Measurements from ENCODE around the gene OFD1.

The OFD1 gene

GRCh38 chrX:13741695-13742094 lies 7.1 kb downstream of the OFD1 start:
- Histone ChIP-seq H3K9ac (ENCODE audit: low read length) (no peak overlapping the region), H3K27ac (ENCODE audit: low read depth, low read length) (no peak overlapping the region), H3K9me3 (ENCODE audit: low read length) (no peaks in the 10 kb centered on the region), H3K27me3 (ENCODE audit: control insufficient read depth in 1 of 2, insufficient read depth in 2 of 2, low read length in 2 of 2) (no peaks in the 10 kb centered on the region), H3K36me3 (ENCODE audit: insufficient read depth, low read length) (no peaks in the 10 kb centered on the region), H3K4me3 (ENCODE audit: low read depth in 1 of 2, low read length in 2 of 2) (no peak overlapping the region), H3K4me1 (ENCODE audit: insufficient read depth, low read length) (no peaks in the 10 kb centered on the region)

GRCh38 chrX:13742397-13743176 lies 8.0 kb downstream of the OFD1 start:
- H3K9ac ChIP-seq (ENCODE audit: low read length), result no peak overlapping the region
- H3K36me3 ChIP-seq (ENCODE audit: insufficient read depth, low read length), result no peaks in the 10 kb centered on the region
- H3K4me1 ChIP-seq (ENCODE audit: insufficient read depth, low read length), result no peaks in the 10 kb centered on the region
- H3K4me3 ChIP-seq (ENCODE audit: low read depth in 1 of 2, low read length in 2 of 2), result no peak overlapping the region
- no peaks in the 10 kb centered on the region for H3K27me3 ChIP-seq (ENCODE audit: control insufficient read depth in 1 of 2, insufficient read depth in 2 of 2, low read length in 2 of 2)
- no peak overlapping the region for H3K27ac ChIP-seq (ENCODE audit: low read depth, low read length)
- H3K9me3 ChIP-seq (ENCODE audit: low read length), result no peaks in the 10 kb centered on the region

GRCh38 chrX:13747836-13748235 lies 13.3 kb downstream of the OFD1 start:
- no peaks in the 10 kb centered on the region for H3K27me3 ChIP-seq (ENCODE audit: control insufficient read depth in 1 of 2, insufficient read depth in 2 of 2, low read length in 2 of 2)
- H3K9me3 ChIP-seq (ENCODE audit: low read length), result no peaks in the 10 kb centered on the region
- H3K36me3 ChIP-seq (ENCODE audit: insufficient read depth, low read length), result peaks cover 6% of the 10 kb centered on the region
- no peak overlapping the region for H3K9ac ChIP-seq (ENCODE audit: low read length)
- no peaks in the 10 kb centered on the region for H3K4me1 ChIP-seq (ENCODE audit: insufficient read depth, low read length)
- H3K4me3 ChIP-seq (ENCODE audit: low read depth in 1 of 2, low read length in 2 of 2), result no peak overlapping the region
- H3K27ac ChIP-seq (ENCODE audit: low read depth, low read length), result no peak overlapping the region

- no peaks in the 10 kb centered on the region for H3K27me3 ChIP-seq (ENCODE audit: control insufficient read depth in 1 of 2, insufficient read depth in 2 of 2, low read length in 2 of 2)
- H3K4me3 ChIP-seq (ENCODE audit: low read depth in 1 of 2, low read length in 2 of 2), result no peak overlapping the region
- H3K9ac ChIP-seq (ENCODE audit: low read length), result no peak overlapping the region
- H3K27ac ChIP-seq (ENCODE audit: low read depth, low read length), result no peak overlapping the region
- peaks cover 6% of the 10 kb centered on the region for H3K36me3 ChIP-seq (ENCODE audit: insufficient read depth, low read length)
- no peaks in the 10 kb centered on the region for H3K9me3 ChIP-seq (ENCODE audit: low read length)
- no peaks in the 10 kb centered on the region for H3K4me1 ChIP-seq (ENCODE audit: insufficient read depth, low read length)
Observed at GRCh38 chrX:13748486-13748885, 13.9 kb downstream of the OFD1 start.

GRCh38 chrX:13750204-13750603 lies 15.7 kb downstream of the OFD1 start:
- Histone ChIP-seq H3K36me3 (ENCODE audit: insufficient read depth, low read length) (peaks cover 6% of the 10 kb centered on the region), H3K4me3 (ENCODE audit: low read depth in 1 of 2, low read length in 2 of 2) (no peak overlapping the region), H3K9ac (ENCODE audit: low read length) (no peak overlapping the region), H3K4me1 (ENCODE audit: insufficient read depth, low read length) (no peaks in the 10 kb centered on the region), H3K27me3 (ENCODE audit: control insufficient read depth in 1 of 2, insufficient read depth in 2 of 2, low read length in 2 of 2) (no peaks in the 10 kb centered on the region), H3K27ac (ENCODE audit: low read depth, low read length) (no peak overlapping the region), H3K9me3 (ENCODE audit: low read length) (no peaks in the 10 kb centered on the region)

- no peaks in the 10 kb centered on the region for H3K4me1 ChIP-seq (ENCODE audit: insufficient read depth, low read length)
- H3K9me3 ChIP-seq (ENCODE audit: low read length), result no peaks in the 10 kb centered on the region
- H3K4me3 ChIP-seq (ENCODE audit: low read depth in 1 of 2, low read length in 2 of 2), result no peak overlapping the region
- H3K36me3 ChIP-seq (ENCODE audit: insufficient read depth, low read length), result peaks cover 6% of the 10 kb centered on the region
- H3K9ac ChIP-seq (ENCODE audit: low read length), result no peak overlapping the region
- no peaks in the 10 kb centered on the region for H3K27me3 ChIP-seq (ENCODE audit: control insufficient read depth in 1 of 2, insufficient read depth in 2 of 2, low read length in 2 of 2)
- no peak overlapping the region for H3K27ac ChIP-seq (ENCODE audit: low read depth, low read length)
Observed at GRCh38 chrX:13750812-13751211, 16.3 kb downstream of the OFD1 start.

- no peaks in the 10 kb centered on the region for H3K9me3 ChIP-seq (ENCODE audit: low read length)
- H3K27me3 ChIP-seq (ENCODE audit: control insufficient read depth in 1 of 2, insufficient read depth in 2 of 2, low read length in 2 of 2), result no peaks in the 10 kb centered on the region
- no peak overlapping the region for H3K4me3 ChIP-seq (ENCODE audit: low read depth in 1 of 2, low read length in 2 of 2)
- peaks cover 4% of the 10 kb centered on the region for H3K4me1 ChIP-seq (ENCODE audit: insufficient read depth, low read length)
- H3K27ac ChIP-seq (ENCODE audit: low read depth, low read length), result no peak overlapping the region
- H3K9ac ChIP-seq (ENCODE audit: low read length), result no peak overlapping the region
- H3K36me3 ChIP-seq (ENCODE audit: insufficient read depth, low read length), result peaks cover 6% of the 10 kb centered on the region
Observed at GRCh38 chrX:13752141-13752540, 17.6 kb downstream of the OFD1 start.

- H3K27ac ChIP-seq (ENCODE audit: low read depth, low read length), result no peak overlapping the region
- no peak overlapping the region for H3K9ac ChIP-seq (ENCODE audit: low read length)
- peaks cover 6% of the 10 kb centered on the region for H3K36me3 ChIP-seq (ENCODE audit: insufficient read depth, low read length)
- no peak overlapping the region for H3K4me3 ChIP-seq (ENCODE audit: low read depth in 1 of 2, low read length in 2 of 2)
- H3K4me1 ChIP-seq (ENCODE audit: insufficient read depth, low read length), result peaks cover 4% of the 10 kb centered on the region
- H3K27me3 ChIP-seq (ENCODE audit: control insufficient read depth in 1 of 2, insufficient read depth in 2 of 2, low read length in 2 of 2), result no peaks in the 10 kb centered on the region
- H3K9me3 ChIP-seq (ENCODE audit: low read length), result no peaks in the 10 kb centered on the region
Observed at GRCh38 chrX:13752646-13753045, 18.1 kb downstream of the OFD1 start.

GRCh38 chrX:13754765-13755164 lies 20.2 kb downstream of the OFD1 start:
- Histone ChIP-seq H3K4me1 (ENCODE audit: insufficient read depth, low read length) (peaks cover 4% of the 10 kb centered on the region), H3K27me3 (ENCODE audit: control insufficient read depth in 1 of 2, insufficient read depth in 2 of 2, low read length in 2 of 2) (peaks cover 0 to 5% of the 10 kb centered on the region in 2 donors), H3K9ac (ENCODE audit: low read length) (no peak overlapping the region), H3K9me3 (ENCODE audit: low read length) (no peaks in the 10 kb centered on the region), H3K27ac (ENCODE audit: low read depth, low read length) (no peak overlapping the region), H3K4me3 (ENCODE audit: low read depth in 1 of 2, low read length in 2 of 2) (no peak overlapping the region), H3K36me3 (ENCODE audit: insufficient read depth, low read length) (peaks cover 10% of the 10 kb centered on the region)

- H3K4me3 ChIP-seq (ENCODE audit: low read depth in 1 of 2, low read length in 2 of 2), result no peak overlapping the region
- H3K9ac ChIP-seq (ENCODE audit: low read length), result no peak overlapping the region
- H3K9me3 ChIP-seq (ENCODE audit: low read length), result no peaks in the 10 kb centered on the region
- H3K4me1 ChIP-seq (ENCODE audit: insufficient read depth, low read length), result peaks cover 4% of the 10 kb centered on the region
- no peak overlapping the region for H3K27ac ChIP-seq (ENCODE audit: low read depth, low read length)
- peaks cover 8% of the 10 kb centered on the region for H3K36me3 ChIP-seq (ENCODE audit: insufficient read depth, low read length)
- peaks cover 0 to 5% of the 10 kb centered on the region in 2 donors for H3K27me3 ChIP-seq (ENCODE audit: control insufficient read depth in 1 of 2, insufficient read depth in 2 of 2, low read length in 2 of 2)
Observed at GRCh38 chrX:13755254-13755653, 20.7 kb downstream of the OFD1 start.

- Histone ChIP-seq H3K4me3 (ENCODE audit: low read depth in 1 of 2, low read length in 2 of 2) (no peak overlapping the region), H3K9ac (ENCODE audit: low read length) (no peak overlapping the region), H3K27me3 (ENCODE audit: control insufficient read depth in 1 of 2, insufficient read depth in 2 of 2, low read length in 2 of 2) (peaks cover 0 to 5% of the 10 kb centered on the region in 2 donors), H3K36me3 (ENCODE audit: insufficient read depth, low read length) (peaks cover 12% of the 10 kb centered on the region), H3K9me3 (ENCODE audit: low read length) (no peaks in the 10 kb centered on the region), H3K4me1 (ENCODE audit: insufficient read depth, low read length) (peaks cover 4% of the 10 kb centered on the region), H3K27ac (ENCODE audit: low read depth, low read length) (no peak overlapping the region)
Observed at GRCh38 chrX:13756381-13756780, 21.8 kb downstream of the OFD1 start.

- Histone ChIP-seq H3K27ac (ENCODE audit: low read depth, low read length) (no peak overlapping the region), H3K9me3 (ENCODE audit: low read length) (no peaks in the 10 kb centered on the region), H3K9ac (ENCODE audit: low read length) (no peak overlapping the region), H3K4me3 (ENCODE audit: low read depth in 1 of 2, low read length in 2 of 2) (no peak overlapping the region), H3K27me3 (ENCODE audit: control insufficient read depth in 1 of 2, insufficient read depth in 2 of 2, low read length in 2 of 2) (peaks cover 0 to 5% of the 10 kb centered on the region in 2 donors), H3K36me3 (ENCODE audit: insufficient read depth, low read length) (peaks cover 12% of the 10 kb centered on the region), H3K4me1 (ENCODE audit: insufficient read depth, low read length) (peaks cover 4% of the 10 kb centered on the region)
Observed at GRCh38 chrX:13759152-13759718, 24.7 kb downstream of the OFD1 start.
